IMR-90 (cell line): ENCODE results near the gene AFAP1L1.

Experiments used
- CEBPB ChIP-seq: IDR thresholded peaks from 2 replicates; pipeline ENCODE4 v1.6.1; 2012; ENCODE audit warnings: low read depth, low read length, improper control_type of control experiment
- CTCF ChIP-seq: conservative IDR thresholded peaks from 2 replicates; pipeline ENCODE4 v1.5.1; 2012; ENCODE audit warnings: mild to moderate bottlenecking, low read depth, low read length, improper control_type of control experiment
- MAFK ChIP-seq: IDR thresholded peaks from 2 replicates; pipeline ENCODE4 v1.6.1; 2012; ENCODE audit warnings: low read depth, low read length, improper control_type of control experiment
- RCOR1 ChIP-seq: IDR thresholded peaks from 2 replicates; pipeline ENCODE4 v1.6.1; 2012; ENCODE audit warnings: mild to moderate bottlenecking, low read length, improper control_type of control experiment; ENCODE audit not compliant: insufficient replicate concordance
- RFX5 ChIP-seq: IDR thresholded peaks from 2 replicates; pipeline ENCODE4 v1.8.0; 2012; ENCODE audit warnings: low read depth, mild to moderate bottlenecking, low read length, moderate library complexity

DNA sequence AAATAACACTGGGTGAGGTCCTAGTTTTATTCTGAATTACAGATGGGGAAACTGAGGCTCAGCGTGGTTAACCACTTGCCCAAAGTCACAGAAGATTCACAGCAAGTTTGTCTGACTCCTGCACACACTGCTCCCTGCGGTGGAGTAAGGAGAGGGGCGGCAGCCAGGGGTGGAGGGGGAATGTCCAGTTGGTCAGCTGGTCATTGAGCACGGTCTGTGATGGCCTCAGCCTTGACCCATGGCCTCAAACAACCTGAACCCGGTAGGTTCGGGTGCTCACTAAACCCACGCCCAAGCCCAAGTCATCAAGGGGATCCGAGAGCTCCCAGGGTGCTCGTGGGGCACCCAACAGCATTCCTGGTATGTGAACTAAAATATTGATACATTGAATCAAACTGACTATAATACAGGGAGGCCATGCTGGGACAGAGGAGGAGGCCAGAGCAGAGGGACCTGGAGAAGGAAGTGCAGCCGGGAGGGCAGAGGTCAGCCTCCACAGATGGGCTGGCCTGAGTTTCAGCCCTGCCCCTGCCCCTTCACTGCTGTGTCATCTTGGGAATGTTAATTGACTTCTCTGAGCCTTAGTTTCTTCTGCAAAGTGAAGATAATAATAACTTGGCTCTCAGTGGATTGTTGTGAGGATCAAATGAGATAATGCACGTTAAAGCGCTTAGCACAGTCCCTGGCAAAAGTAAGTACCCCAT, 111.0 kb downstream of the AFAP1L1 start:
- no peak for TF ChIP-seq MAFK
- no peak for TF ChIP-seq RFX5
- TF ChIP-seq RCOR1 = no peak
- TF ChIP-seq CTCF = no peak
- no peak for TF ChIP-seq CEBPB
